ENCODE results near the gene PTPN13. TPM values are rescaled to one million over a fixed set of nuclear protein-coding genes. Genes with fewer than 3 reads are reported as not detected.

Gene PTPN13
- total RNA-seq, 2 donors from 2014 or later = 9.1 to 26.7 TPM

DNA sequence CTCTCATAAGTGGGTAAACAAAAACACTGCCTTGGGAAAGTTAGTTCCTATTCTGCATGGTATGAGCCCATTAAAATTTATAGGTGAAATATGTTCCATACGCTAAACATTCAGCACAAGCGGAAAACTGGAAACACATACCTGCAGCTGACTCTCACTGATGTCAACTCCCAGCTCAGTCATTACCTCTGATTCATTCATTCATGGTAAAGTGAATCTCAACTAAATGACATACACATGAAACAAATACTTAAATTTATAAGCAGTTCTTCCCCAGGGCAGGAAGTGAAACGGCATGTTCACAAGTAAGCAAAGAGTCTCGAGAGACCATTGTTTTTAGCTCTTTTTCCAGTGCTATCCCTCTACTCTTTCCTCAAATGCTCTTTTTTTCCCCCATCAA is 253.5 kb downstream of the PTPN13 start:
- intact Hi-C loops (cut with DNase I) = no loop called here
- 77 to 87% methylated on average over 4 of the region's 4 CpGs for WGBS, 2 donors
- H3K27ac ChIP-seq = no peak overlapping the region
- H3K9me3 ChIP-seq = no peaks in the 10 kb centered on the region
- DNase-seq (no peak), ATAC-seq (no peak)
- H3K4me1 ChIP-seq = no peaks in the 10 kb centered on the region
- H3K4me3 ChIP-seq = no peak overlapping the region
- no peaks in the 10 kb centered on the region for H3K27me3 ChIP-seq
- TF ChIP-seq, protein P1, sequence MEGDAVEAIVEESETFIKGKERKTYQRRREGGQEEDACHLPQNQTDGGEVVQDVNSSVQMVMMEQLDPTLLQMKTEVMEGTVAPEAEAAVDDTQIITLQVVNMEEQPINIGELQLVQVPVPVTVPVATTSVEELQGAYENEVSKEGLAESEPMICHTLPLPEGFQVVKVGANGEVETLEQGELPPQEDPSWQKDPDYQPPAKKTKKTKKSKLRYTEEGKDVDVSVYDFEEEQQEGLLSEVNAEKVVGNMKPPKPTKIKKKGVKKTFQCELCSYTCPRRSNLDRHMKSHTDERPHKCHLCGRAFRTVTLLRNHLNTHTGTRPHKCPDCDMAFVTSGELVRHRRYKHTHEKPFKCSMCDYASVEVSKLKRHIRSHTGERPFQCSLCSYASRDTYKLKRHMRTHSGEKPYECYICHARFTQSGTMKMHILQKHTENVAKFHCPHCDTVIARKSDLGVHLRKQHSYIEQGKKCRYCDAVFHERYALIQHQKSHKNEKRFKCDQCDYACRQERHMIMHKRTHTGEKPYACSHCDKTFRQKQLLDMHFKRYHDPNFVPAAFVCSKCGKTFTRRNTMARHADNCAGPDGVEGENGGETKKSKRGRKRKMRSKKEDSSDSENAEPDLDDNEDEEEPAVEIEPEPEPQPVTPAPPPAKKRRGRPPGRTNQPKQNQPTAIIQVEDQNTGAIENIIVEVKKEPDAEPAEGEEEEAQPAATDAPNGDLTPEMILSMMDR (IDR thresholded peaks at IDR 0.05) = no peak
- no peaks in the 10 kb centered on the region for H3K36me3 ChIP-seq (replicated peaks in 1 of 2; ENCODE audit: insufficient read depth in 1 of 2, low read depth in 2 of 2)

DNA sequence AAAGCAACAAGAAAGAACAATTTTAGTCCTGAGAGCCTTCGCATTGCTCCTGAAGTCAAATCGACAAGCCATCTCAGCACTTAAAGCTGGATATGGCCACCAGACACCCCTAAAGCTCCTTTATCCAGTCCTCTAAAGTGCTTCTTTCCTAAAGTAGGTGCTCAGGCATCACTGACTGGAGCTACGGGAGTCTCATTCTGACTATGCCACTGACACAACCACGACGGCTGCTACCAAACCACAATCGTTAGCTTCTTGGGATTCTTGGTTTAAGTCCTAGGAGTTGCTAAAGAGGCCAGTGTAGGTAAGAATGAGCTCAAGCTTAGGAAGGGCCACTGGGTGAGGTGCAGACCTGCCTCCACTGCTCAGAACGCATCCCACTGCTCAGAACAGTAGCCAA is 254.0 kb downstream of the PTPN13 start:
- H3K4me3 ChIP-seq = no peak overlapping the region
- intact Hi-C loops (cut with DNase I) = no loop called here
- no peak for ATAC-seq
- TF ChIP-seq, protein P1 (IDR thresholded peaks at IDR 0.05) = no peak
- TF ChIP-seq POLR2A (IDR thresholded peaks at IDR 0.05) = no peak
- H3K27me3 ChIP-seq = no peaks in the 10 kb centered on the region
- 63 to 71% methylated on average over 7 of the region's 7 CpGs for WGBS, 2 donors
- no peaks in the 10 kb centered on the region for H3K36me3 ChIP-seq (replicated peaks in 1 of 2; ENCODE audit: insufficient read depth in 1 of 2, low read depth in 2 of 2)
- no peak overlapping the region for H3K27ac ChIP-seq
- no peak for DNase-seq
- no peaks in the 10 kb centered on the region for H3K9me3 ChIP-seq
- H3K4me1 ChIP-seq = no peaks in the 10 kb centered on the region

DNA sequence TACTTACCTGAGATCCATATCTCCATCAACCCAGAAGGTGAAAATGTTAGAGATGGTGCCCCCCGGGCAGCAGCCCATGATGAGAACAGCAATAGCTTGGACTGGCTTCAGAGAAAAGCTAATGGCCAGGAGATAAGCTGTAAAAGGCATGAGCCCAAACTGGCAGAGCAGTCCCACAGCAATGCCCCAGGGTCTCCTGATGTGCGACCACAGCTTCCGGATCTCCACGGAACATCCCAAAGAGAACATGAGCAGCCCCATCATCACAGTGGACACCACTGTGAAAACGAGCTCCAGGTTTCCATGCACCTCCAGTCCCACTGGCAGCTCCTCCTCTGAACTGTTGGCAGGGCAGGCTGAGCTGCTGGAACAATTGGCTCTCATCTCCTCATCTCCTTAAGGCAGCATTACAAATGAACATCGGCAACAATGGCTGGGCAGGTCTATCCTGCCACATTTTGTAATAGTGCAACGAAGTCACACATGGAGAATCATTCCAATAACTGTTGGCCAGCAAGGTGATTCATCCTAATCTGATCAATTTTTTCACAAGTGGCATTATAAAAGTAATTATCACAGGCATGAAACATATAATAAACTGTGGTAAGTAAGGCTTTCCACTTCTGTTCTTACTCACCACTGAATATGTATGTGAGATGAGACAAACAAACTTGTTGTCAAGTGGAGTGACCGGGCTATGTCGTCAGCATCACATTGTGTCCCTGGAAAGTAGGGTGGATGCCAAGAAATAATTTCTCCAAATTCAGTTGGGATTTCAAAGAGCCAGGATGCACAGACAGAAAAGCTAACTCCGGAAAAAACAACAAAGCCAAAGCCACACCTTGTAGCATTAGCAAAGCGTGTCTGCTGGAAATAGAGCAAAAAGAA is 254.9 kb downstream of the PTPN13 start, which contains the start of gene SLC10A6:
SLC10A6 (minus strand) TSS at position 653 of the 888 bp plus-strand sequence; CDS start at position 384, 269 bp downstream.
- no peak for DNase-seq
- 82 to 85% methylated on average over 10 to 11 of the region's 11 CpGs for WGBS, 2 donors
- no peaks in the 10 kb centered on the region for H3K9me3 ChIP-seq
- no peaks in the 10 kb centered on the region for H3K36me3 ChIP-seq (replicated peaks in 1 of 2; ENCODE audit: insufficient read depth in 1 of 2, low read depth in 2 of 2)
- no peak within 1 kb of the TSS for H3K4me3 ChIP-seq
- H3K4me1 ChIP-seq = no peaks in the 10 kb centered on the region
- H3K27me3 ChIP-seq = no peaks in the 10 kb centered on the region
- ATAC-seq = no peak
- no peak within 1 kb of the TSS for H3K27ac ChIP-seq
- no peak for TF ChIP-seq POLR2A (IDR thresholded peaks at IDR 0.05)
- TF ChIP-seq, protein P1 (IDR thresholded peaks at IDR 0.05) = no peak
- intact Hi-C loops (cut with DNase I) = no loop called here

DNA sequence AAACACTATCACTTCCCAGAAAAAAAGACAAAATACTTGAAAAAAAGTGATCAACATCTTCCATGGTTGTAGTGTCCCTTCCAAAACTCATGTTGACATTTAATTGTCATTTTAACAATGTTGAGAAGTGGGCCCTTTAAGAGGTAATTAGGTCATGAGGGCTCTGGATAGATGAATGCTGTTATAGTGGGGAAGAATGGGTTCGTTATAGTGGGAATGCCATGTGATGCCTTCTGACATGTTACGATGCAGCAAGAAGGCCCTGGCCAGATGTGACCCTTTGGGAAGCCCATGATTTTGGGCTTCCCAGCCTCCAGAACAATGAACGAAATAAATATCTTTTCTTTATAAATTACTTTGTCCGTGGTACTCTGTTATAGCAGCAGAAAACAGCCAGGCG is 259.1 kb downstream of the PTPN13 start:
- Histone ChIP-seq H3K4me3 (no peak overlapping the region), H3K27me3 (no peaks in the 10 kb centered on the region), H3K4me1 (no peaks in the 10 kb centered on the region), H3K9me3 (no peaks in the 10 kb centered on the region), H3K36me3 (replicated peaks in 1 of 2; ENCODE audit: insufficient read depth in 1 of 2, low read depth in 2 of 2) (no peaks in the 10 kb centered on the region), H3K27ac (no peak overlapping the region)
- no peak for ATAC-seq
- intact Hi-C loops (cut with DNase I) = no loop called here
- DNase-seq = no peak
- 75 to 85% methylated on average over 5 of the region's 5 CpGs for WGBS, 2 donors
- no peak for TF ChIP-seq POLR2A (IDR thresholded peaks at IDR 0.05)
- TF ChIP-seq, protein P1 (IDR thresholded peaks at IDR 0.05) = no peak

DNA sequence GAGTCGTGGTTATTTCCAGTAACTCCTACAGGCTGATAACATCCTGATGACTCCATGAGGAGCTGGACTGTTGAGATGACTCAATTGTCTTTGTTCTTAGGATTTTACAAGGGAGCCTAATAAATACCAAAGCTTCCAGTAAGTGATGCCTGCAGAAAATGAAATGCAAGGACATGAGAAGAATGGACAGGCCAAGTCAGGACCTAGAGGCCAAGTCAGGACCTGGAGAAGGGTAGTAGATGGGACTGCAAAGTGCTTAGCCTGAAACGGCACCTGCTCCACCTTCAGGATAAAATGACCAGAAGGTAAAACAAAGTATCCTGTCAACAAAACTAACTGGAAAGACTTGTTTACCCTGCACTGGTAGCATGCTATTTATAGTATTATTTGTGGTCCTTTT is 261.5 kb downstream of the PTPN13 start:
- DNase-seq = no peak
- no peaks in the 10 kb centered on the region for H3K4me1 ChIP-seq
- H3K27me3 ChIP-seq = no peaks in the 10 kb centered on the region
- H3K36me3 ChIP-seq (replicated peaks in 1 of 2; ENCODE audit: insufficient read depth in 1 of 2, low read depth in 2 of 2) = no peaks in the 10 kb centered on the region
- no peaks in the 10 kb centered on the region for H3K9me3 ChIP-seq
- ATAC-seq = no peak
- intact Hi-C loops (cut with DNase I) = no loop called here
- no peak overlapping the region for H3K4me3 ChIP-seq
- 55 to 59% methylated on average over 2 of the region's 2 CpGs for WGBS, 2 donors
- H3K27ac ChIP-seq = no peak overlapping the region
- TF ChIP-seq, protein P1 (IDR thresholded peaks at IDR 0.05) = no peak
- TF ChIP-seq POLR2A (IDR thresholded peaks at IDR 0.05) = no peak
